NCI-H187 (cell line): ENCODE data around the gene SV2C.
"Not testable (repeated sequence)": the region's sequence is repeated elsewhere in the genome, so short reads cannot be mapped to it uniquely, and the experiment has no call there.

Experiments
- DNase-seq, 2 experiments: peaks; one replicate each; lab custom pipeline; 2025; lab: John Stamatoyannopoulos, UW

SV2C gene

DNA sequence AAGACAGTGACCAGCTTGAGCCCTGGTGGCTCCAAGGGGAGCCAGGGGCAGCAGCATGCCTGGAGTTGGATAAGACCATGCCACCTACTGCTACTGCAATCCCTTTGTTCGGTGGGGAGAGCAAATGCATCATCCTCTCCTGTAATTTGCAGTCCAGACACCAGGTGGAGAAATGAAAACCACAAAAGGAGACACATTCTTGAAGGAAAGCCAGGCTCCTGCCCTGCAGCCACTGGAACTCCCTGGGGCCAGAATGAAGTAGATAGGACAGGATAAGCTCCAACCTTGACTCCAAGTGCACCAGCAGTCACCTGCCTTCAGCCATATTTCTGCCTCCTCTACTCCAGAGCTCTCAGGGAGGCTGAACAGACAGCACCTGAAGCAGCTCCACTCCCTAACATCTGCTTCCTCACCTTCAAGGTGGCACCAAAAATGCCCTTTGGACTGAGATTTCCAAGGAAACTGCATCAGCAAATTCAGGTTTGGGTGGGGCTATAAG lies 254.8 kb downstream of the SV2C start:
- no peak for DNase-seq

DNA sequence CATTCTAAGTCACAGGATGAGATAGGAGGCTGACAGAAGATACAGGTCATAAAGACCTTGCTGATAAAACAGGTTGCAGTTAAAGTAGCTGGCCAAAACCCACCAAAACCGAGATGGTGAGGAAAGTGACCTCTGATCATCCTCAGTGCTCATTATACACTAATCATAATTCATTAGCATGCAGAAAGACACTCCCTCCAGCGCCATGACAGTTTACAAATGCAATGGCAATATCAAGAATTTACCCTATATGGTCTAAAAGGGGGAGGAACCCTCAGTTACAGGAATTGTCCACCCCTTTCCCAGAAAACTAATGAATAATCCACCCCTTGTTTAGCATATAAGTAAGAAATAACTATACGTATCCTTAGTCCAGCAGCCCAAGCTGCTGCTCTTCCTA lies 256.7 kb downstream of the SV2C start:
- no peak for DNase-seq

DNA sequence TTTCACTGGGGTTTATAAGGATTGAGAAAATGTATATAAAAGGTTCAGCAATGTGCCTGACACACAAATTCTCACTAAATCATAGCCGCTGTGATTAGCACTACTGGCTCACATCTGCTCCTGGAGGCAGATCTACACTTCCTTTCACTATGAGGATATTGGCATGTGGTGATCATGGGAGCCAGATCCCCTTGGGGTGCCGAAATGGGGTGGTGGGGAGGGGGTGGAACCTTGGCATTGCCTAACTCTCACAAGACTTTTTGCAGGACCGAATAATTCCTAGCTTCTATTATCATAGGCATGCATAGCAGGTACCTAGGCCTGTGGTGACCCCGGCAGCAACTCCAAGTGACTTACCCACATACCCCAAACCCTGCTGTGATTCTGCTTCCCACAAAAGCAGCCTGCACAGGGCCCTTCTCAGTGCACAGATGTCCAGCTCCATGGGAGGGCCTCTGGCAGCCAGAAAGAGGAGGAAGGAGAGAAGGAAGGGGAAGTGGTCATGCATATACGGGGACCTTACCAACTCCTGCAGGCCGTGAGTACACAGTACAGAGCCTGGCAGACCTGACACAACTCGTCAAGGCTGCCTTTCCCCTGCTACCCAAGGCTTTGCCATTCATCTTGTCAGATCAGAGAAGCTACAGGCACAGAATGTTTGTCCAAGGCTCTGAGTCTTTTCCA lies 258.6 kb downstream of the SV2C start:
- no peak for DNase-seq

DNA sequence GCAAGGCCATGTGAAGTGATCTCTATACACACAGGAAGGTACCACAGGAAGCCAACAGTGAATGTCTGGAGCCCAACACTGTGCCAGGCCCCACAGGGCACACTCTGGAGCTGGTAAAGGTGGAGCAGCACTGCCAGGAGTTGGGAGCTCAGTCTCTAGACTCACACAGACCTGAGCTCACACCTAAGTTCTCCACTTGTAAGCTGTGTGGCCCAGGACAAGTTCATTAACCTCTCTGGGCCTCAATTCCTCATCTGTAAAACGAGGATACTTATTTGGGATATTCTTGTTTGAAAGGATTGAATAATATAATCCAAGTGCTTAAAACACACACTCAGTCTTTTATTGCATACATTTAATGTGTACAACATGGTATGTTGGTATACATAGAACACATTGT lies 259.3 kb downstream of the SV2C start:
- DNase-seq, result no peak

DNA sequence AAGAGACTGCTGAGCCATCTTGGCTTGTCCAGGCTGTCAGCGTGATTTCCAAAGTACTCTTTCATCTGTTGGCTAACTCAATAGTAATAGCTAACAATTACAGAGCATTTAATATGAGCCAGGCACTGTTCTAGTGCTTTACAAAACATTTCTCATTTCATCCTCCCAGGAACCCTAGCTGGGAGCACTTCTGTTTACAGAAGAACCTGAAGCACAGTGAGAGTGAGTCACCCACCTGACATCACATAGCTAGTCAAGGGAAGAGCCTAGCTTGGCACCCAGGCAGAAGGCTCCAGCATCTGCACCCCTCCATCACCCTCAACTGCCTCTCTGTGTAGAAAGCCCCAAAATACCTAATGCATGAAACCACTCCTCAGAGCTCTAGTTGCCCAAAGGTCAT lies 262.4 kb downstream of the SV2C start:
- DNase-seq, result no peak

DNA sequence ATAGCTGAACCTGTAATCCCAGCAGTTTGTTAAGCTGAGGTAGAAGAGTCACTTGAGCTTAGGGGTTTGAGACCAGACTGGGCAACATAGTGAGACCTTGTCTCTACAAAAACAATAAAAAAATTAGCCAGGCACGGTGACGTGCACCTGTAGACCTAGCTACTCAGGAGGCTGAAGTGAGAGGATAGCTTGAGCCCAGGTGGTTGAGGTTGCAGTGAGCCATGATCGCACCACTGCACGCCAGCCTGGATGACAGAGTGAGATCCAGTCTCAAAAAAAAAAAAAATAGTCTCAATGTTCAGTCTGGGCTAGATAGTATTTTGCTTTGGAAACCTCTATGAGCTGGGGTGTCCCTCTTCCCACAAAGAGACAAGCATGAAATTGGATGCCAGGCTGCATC lies 268.0 kb downstream of the SV2C start:
- no peak for DNase-seq

DNA sequence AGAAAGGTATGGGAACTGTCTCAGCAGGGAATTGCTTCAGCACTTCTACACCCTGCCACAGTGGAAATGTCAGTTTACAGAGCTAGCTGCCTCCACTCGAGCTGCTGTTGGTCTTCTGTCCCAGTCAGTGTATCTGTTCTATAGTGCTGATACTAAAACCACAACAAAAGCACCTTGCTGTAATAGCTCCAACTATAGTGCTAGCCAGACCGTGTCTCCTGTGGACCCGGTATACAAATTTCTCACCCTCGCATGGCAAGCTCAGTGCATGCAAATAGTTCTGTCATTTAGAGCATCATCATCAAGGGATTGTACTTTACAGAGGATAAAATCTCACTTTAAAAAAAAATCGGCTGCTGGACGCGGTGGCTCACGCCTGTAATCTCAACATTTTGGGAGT lies 268.4 kb downstream of the SV2C start:
- no peak for DNase-seq

DNA sequence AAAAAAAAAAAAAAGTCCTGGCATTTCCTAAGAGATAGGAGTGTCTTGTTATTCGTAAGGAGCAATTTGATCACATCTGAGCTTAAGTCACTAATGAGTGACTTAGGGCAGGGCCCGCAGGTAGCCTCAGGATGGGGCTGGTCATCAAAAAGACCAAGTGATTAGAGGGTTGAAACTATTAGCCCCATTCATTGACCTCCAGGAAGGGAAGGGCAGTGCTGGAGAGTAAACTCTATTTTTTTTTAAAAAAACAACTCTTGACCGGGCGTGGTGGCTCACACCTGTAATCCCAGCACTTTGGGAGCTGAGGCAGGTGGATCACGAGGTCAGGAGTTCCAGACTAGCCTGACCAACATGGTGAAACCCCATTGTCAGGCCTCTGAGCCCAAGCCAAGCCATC lies 273.7 kb downstream of the SV2C start:
- no peak for DNase-seq

DNA sequence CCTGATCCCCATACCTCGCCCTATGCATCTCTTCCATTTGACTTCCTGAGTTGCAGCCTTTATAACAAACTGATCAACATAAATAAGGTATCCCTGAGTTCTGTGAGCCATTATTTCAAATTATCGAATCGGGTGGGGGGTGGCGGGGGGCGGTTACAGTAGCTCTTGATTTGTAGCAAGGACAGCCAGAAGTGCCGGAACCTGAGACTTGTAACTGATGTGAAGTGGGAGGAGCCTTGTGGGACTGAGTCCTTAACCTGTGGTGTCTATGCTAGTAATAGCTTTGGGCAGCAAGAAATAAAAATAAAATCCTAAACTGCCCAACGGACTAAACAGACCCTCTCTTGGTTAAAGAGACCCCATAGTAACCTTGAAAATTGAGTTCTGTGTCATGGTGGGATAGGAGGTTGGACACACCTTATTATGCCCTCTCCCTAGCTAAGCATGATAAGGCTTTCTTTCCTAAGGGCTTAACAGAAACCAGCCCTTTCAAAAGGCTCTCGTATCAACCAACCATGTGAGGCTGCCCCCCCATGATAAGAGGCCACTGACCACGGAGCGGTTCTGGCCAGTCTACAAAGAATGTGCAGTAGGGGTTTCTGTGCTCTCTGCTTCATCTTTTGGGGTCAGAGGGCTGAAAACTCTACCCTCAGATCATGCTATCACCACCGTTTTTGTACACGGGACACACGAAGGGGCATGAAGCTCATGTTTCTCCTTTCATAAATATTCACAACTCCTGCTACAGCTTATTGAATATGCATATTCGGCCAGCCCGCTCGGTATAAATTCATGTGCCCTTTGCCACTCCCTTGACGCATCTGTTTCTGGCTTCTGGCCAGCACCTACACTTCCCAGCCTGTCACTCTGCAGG lies 280.4 kb downstream of the SV2C start:
- no peak for DNase-seq

DNA sequence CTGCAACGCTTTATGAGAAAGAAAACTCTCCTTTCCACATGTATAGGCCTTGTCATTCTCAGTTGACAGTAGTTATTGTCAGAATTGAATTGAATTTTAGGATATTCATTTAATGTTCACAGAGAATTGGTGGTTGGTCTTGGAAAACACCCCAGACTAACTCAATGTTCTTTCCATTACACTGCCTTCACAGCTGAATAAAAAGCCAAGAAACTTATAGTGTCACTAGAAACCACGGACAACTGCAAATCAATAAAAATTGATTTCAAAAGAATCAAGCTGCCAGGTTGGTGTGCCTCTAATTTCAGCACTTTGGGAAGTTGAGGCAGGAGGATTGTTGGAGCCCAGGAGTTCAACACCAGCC lies 281.0 kb downstream of the SV2C start:
- DNase-seq, result no peak

DNA sequence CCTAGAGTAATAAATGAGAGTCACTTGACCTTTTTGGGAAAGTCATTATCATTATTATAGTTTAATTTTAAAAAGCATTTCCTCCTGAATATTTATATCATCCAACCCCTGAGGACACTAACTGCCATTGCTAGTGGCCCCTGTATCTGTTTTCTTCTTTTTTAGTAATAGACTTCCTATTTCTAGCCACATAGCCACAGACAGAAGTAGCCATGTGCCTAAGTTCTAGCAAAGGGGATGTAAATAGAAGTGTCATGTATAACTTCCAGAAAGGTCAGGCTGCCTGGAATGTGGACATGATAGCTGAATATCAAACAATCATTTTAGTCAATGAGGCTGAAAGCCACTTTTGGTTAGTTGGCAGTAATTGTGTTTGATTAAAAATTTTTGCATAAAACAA lies 282.4 kb downstream of the SV2C start:
- DNase-seq, result no peak

DNA sequence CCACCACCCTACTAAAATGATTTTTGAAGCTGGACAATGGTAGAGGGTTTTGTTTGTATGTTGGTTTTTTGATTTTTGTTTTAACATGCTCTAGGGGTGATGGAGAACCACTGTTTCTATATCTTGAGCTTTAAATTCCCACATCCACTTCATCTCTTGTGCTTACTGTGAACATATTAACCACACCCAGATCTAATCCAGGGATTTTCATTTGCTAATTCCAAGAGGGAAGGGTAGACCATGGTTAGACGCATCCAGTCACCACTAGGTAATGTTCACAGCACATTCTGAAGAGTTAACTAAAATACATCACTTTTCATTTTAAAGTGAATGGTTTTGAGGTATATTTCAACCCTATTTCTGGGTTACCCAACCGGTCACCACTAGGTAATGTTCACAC lies 283.4 kb downstream of the SV2C start:
- no peak for DNase-seq

DNA sequence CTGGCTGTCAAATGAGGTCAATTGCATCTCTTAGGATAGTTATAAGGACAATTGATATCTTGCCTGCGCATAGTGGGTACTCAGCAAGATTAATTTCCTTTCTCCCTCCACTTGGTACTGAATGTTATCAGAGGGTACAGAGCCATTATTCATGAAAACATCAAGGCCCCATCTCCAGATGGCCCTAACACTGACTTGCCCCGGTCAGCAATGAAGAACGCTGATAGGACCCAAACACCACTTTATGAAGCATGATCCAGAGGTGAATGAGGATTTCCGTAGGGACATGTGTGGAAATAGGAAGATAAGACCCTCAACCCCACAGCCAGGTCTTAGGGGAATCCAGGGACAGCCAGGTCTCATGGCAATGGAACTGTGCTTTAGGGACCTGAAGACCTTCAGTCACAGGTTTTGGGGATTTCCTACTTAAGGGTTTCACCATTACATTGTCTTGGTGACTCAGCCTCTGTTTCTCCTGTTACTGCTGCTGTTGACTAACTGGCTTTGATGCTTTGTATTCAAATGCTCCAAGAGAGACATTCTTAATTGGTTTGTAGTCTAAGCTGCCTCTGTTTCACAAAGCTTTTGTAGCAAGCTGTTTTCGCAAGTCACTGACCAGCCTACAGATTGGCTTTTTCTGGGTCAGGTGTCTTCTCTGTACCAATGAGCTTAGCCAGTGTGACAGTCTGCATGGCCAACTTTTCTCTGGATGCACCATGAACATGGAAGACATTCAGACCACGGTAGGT lies 284.6 kb downstream of the SV2C start:
- DNase-seq, result no peak

DNA sequence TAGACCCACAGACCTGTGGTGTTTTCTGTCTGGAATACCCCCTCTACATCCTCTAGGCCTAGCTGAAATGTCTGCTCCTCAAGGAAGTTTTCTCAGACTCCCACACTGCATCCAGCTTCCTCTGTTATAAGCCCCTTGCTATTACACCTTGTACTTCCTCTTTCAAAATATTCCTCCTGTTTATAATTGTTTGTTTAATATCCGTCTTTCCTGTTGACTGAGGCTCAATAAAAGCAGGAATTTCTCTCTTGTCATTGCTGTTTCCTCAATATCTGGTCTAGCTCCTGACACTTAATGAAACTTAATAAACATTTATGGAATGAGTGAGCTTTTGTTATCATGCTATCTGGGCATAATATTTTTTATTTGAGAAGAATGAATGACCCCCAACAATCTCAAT lies 285.8 kb downstream of the SV2C start:
- no peak for DNase-seq

DNA sequence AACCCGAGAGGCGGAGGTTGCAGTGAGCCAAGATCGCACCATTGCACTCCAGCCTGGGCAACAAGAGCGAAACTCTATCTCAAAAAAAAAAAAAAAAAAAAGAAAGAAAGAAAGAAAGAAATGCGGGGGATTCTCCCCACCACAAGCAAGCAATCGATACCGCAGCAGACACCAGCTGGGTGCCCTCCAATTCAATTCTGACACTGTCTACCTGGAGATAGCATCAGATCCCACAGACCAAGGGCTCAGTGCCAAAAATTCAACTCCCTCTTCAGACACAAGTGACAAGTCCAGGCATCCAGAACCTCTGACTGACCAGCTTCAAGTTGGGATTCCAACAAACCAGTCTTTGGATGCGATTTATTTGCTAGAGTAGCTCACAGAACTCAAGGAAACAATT lies 286.5 kb downstream of the SV2C start:
- not testable (repeated sequence) for DNase-seq

DNA sequence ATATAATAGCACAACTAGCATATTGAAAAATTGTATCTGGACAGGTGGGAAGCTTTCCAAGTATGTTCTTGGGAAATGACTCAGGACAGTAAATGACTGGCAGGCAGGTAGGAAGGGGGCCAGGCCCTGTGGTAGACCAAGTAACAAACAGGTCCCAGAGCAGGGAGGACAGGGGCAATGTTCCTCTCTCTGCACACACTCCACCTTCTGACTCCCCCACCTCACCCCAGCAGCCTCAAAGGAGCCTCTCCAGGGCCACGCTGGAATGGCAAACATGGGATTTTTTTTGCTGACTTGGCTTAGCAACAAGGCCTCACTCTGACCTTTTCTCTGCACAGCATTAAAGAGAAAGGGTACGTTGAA lies 288.8 kb downstream of the SV2C start:
- DNase-seq, result no peak

DNA sequence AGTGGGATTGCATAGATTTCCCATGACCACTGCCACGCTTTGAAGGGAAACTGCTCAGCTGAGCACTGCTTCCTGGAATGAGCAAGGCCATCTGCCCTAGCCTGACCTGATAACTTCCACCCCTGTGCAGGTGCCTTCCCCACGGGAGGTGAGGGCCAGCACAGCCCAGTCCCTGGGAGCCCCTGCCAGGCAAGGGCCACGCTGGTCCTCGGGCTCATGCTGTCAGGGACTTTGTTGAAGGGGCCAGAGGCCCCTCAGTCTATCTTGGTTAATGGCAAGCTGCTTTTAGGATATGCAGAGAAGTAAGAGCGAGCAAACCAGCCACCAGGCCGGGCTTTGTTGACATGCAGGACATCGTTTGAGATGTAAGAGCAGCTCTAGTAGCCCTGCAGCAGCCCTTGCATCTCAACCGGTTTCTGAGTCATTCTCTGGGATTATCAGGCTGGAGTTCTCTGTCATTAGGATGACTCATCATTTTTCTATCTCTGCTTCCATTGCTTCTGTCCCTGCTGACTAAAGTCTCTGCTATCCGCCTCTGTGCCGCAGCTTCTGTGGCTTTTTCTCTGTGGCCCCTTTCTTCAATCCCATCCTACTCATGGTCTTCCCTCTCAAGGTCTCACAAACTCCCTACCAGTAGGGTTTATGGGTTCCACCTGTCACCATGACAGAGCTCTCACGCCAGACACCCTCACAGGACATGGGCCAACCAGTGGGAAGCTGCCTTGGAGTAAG lies 289.3 kb downstream of the SV2C start:
- DNase-seq, result no peak

DNA sequence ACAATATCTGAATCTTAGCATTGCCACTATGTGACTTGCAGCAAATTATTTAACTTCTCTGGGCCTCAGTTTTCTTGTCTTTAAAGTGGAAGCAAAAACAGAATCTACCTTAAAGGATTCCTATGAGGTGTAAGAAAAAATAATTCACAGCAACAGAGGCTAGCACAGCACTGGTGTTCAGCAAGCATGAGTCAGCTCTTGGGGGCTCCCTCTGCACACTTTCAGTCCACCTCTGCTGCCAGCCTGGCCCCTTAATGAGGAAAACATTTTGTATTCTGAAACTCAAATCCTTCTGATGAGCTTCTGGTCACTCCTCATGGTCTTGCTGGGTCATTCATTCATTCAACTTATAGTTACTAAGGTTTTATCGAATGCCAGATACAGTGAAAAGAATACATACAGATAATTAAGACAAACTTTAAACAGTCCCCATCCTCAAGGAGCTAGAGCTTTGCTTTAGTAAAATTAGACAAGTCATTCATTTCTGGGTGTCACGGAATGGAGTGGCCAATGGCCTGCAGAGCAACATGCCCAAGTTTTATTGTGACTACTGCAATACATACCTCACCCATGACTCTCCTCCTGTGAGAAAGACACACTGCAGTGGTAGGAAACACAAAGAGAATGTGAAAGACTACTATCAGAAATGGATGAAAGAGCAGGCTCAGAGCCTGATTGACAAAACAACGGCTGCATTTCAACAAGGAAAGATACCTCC lies 293.1 kb downstream of the SV2C start:
- DNase-seq, result no peak

DNA sequence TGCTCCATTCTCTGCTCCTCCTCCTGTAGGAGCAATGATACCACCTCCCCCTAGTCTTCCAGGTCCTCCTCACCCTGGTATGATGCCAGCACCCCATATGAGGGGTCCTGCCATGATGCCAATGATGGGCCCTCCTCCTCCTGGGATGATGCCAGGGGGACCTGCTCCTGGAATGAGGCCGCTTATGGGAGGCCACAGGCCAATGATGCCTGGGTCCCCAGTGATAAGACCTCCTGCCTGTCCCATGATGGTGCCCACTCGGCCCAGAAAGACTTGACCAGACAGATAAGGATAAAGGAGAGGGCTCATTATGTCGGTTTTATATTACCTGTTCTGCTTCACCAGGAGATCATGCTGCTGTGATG lies 293.7 kb downstream of the SV2C start:
- DNase-seq, result no peak

DNA sequence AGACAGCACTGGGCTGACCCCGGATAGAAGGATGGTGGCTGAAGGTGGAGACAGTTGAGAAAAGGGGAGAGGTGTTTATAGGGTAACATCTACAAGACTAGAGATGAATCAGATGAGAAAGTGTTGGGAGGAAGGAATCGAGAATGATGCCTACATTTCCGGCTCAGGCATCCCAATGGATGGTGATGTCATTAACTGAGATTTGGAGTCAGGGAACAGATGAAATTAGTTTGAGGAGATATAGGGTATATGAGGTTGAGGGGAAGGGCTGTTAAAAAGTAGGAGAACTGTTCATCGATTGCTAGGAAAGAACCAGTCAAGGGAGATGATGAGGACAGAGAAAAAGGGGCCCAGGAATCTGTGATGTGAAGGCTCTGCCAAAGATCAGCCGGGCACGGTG lies 295.2 kb downstream of the SV2C start:
- DNase-seq, result no peak

DNA sequence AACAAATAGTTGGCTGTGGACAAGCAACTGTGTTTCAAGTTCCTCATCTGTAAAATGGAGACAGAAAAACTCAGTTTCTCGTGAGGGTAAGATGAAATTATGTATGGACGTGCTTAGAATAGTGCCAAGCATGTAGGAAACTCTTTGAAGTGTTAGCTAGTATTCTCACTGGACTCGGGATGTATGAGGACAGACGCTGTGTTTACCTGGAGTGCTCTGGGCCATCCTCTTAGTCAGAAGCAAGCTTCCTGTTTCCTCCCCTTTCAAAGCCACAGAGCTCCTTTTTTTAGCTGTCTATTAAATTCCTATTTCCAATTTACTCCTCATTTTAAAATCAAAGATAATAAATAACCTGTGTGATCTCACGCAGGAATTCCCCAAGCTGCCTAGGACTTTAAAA lies 296.1 kb downstream of the SV2C start:
- no peak for DNase-seq

DNA sequence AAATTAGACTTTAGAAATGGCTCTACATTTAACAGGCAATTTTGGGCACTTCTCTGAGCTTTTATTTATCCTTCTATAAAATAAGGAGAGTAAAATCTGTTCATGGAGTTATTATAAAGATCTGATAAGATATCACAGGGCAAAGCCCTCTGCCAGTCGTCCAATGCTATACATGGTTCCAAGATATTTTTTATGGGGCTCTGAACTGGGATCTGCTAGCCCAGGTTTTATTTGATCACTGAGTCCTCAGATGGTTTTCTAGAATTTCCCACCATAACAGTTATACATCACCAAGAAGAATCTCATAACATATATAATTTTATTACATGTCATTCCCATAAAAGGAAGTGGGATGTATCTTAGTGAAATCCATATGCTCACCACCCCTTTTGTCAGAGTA lies 296.7 kb downstream of the SV2C start:
- DNase-seq, result no peak
